DMS79 treated with DMSO at 0.1 percent for 48 hours (cell line): ENCODE data around the gene HAPLN2.
"Not testable (repeated sequence)": the region's sequence is repeated elsewhere in the genome, so short reads cannot be mapped to it uniquely, and the experiment has no call there.

ENCODE experiments used
- DNase-seq: peaks from one replicate; lab custom pipeline; 2025; lab: John Stamatoyannopoulos, UW

HAPLN2 gene

DNA sequence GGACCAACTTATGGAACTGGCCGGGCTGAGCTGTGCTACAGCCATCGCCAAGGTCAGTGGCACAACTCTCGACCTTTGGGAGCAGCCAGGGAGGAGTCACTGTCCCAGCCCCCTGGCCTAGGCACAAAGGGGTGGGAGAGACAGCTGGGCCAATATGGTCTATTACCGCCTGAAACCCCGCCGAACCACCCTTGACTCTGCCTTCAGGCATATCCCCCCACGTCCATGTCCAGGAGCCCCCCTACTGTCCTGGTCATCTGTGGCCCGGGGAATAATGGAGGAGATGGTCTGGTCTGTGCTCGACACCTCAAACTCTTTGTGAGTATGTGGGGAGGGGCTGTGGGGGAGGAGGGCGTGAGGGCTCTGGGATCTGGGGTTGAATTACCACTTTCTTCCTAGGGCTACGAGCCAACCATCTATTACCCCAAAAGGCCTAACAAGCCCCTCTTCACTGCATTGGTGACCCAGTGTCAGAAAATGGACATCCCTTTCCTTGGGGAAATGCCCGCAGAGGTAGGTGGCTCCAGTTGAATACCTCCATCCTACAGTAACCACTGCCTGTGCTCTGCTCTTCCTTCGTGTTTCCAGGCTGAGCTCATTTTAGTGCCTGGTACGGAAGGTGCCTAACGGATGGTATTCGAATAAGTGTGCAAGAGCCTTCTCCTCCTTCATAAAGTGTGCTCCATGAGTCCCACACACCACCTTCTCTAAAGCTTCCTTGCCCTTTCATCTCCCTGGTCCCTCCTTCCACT is 26.9 kb upstream of the HAPLN2 start:
- no peak for DNase-seq

DNA sequence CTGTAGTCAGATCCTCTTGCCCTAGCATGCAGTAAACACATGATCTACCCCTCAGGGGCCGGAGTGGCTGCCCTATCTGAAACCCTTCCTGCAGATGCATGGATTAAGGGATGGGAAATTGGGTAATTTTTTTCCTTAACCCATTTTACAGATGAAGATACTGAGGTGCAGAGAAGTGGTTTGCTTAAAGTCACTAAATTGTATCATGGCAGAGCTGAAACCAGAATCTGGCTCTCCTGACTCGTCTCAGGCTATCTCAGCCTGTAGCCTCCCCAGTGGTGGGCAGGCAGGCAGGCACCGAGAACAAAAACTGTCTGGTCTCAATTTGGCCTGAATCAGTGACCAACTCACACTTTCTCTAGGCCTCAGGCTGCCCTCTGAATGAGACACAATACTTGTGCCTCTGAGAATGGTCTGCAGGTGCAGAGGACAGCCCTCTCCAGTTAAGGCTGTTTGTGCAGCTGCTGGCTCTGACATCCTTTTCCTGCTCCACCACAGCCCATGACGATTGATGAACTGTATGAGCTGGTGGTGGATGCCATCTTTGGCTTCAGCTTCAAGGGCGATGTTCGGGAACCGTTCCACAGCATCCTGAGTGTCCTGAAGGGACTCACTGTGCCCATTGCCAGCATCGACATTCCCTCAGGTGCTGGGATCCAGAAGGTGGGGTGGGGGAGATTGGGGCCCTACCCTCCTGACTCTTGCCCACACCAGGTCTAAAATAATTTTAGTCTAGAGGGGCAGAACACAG is 26.1 kb upstream of the HAPLN2 start:
- DNase-seq, result no peak

DNA sequence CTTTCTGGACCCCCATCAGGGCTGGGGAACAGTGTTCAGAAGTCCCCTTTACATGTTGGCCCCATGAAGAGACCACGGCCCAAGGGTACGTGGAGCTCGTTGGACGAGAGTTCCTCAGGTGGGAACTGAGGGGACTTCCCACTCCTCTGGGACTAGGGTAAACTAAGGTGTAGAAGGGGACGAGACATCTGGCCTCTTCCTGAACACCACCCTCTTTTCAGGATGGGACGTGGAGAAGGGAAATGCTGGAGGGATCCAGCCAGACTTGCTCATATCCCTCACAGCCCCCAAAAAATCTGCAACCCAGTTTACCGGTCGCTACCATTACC is 25.6 kb upstream of the HAPLN2 start:
- DNase-seq, result no peak

DNA sequence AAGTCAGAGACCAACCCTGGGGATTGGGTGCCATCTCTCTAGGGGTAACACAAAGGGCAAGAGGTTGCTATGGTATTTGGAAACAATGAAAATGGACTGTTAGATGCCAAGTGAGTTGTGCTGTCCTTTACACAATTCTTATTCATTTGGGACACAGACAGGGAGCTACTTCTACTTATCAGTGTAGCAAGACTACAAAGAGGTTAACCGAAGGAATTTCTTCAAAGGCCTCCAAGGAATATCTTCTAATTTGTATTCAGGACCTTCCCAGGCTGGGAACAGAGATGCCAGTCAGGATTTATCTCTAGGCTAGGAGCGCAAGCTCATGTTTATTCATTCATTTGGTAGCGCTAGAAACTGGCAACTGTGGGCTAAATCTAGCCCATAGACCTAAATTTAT is 25.0 kb upstream of the HAPLN2 start:
- no peak for DNase-seq

DNA sequence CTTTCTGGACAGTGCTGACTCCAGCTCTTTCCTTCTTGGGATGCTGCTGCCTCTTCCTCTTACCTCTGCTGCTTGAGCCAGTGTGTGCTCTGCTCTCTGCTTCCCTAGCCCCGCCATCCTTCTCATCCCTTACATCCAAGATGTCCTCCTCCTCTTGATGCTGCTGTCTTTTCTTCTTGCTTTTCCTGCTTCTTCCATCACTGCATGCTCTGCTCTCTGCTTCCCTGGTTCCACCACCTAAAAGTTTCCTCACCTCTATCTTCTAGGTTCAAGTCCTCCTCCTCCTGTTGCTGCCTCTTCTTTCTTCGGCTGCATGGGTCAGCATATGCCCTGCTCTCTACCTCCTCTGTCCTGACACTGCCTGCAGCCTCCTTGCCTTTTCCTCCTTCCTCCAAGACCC is 24.2 kb upstream of the HAPLN2 start:
- DNase-seq, result no peak

DNA sequence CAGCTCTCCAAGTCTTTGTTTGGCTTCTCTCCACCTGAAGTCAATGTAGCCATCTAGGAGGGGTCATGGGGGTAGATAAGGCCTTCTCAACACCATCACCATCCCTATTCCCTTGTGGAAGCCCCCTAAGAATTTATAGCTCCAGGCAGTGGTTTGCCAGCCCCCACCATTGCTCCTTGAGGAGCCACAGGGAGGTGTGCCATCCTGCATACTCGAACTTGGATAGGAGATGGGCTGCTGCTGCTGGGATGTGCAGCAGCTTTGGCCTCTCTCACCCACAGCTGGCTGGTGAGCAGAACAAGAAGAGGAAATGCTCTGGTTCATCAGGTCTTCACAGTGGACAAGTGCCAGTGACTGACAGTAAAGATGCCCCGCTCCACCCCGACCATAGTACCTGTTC is 22.8 kb upstream of the HAPLN2 start:
- DNase-seq, result no peak

DNA sequence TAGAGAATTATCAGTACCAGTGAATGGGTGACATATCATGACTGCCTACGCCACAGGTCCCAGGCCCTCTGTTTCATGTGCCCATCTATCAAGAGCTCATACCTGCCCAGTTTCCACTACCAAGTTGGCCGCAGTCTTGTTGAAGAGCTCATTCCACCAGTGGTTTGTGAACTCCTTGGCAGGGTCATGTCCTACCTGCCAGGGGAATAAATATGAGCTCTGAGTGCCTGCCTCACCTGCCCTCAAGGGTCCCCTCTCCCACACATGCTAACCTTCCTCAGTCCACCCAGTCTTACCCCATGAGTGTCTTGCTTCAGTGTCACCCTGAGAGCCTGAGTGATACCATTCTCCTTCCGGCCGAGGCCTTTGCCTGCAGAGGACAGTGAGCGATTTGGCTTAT is 21.1 kb upstream of the HAPLN2 start:
- no peak for DNase-seq

DNA sequence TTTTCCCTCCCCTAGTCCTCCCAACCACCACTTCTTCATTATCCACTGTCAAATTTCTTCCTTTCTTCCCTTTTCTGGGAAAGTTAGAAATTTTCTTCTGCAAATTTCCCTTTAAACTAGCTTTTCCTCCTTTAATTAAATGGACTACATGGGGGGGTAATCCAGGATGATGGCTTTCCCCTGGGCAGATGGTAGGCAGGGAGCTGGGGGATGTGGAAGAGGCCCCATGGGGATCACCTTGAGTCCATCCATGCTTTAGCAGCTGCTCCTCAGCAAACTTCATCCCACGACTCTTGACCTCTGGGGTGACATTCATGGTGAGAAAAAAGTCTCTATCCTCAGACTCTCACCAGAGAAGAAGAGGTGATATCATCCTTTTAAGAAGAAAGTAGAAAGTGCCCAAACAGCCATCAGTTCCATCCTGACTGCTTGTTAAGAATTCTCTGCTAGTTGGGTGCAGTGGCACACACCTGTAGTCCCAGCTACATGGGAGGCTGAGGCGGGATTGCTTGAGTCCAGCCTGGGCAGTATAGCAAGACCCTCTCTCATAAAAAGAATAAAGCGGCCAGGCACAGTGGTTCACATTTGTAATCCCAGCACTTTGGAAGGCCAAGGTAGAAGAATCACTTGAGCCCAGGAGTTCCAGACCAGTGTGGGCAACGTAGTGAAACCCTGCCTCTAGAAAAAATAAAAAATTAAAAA is 20.3 kb upstream of the HAPLN2 start:
- DNase-seq, result no peak

DNA sequence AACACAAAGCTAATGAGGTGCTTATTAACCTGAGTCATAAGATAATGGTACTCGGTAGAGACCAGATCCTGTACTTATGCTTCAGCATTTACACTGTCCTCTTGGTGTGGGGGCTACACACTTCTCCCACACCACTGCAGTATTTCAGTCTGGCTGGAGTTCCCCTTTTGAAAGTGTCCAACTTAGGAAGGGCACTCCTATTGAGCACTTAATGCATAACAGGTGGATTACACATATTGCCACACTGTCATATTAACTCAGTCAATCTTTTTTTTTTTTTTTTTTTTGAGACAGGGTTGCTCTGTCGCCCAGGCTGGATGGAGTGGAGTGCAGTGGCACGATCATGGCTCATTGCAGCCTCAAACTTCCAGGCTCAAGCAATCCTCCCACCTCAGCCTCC is 19.4 kb upstream of the HAPLN2 start:
- no peak for DNase-seq

DNA sequence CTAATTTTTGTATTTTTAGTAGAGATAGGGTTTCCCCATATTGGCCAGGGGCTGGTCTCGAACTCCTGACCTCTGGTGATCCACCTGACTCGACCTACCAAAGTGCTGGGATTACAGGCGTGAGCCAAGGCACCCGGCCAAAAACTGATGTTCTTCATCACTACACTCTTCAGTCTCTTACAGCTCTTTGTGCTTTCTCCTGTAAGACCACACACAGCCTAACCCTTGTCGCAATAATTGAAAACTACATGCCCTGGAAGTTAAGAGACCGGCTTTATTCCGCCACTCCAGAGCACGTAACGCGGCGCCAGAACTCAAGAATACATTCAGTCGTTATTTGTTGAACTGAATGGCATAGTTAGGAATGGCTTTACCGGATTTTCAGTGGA is 18.5 kb upstream of the HAPLN2 start:
- DNase-seq, result no peak

DNA sequence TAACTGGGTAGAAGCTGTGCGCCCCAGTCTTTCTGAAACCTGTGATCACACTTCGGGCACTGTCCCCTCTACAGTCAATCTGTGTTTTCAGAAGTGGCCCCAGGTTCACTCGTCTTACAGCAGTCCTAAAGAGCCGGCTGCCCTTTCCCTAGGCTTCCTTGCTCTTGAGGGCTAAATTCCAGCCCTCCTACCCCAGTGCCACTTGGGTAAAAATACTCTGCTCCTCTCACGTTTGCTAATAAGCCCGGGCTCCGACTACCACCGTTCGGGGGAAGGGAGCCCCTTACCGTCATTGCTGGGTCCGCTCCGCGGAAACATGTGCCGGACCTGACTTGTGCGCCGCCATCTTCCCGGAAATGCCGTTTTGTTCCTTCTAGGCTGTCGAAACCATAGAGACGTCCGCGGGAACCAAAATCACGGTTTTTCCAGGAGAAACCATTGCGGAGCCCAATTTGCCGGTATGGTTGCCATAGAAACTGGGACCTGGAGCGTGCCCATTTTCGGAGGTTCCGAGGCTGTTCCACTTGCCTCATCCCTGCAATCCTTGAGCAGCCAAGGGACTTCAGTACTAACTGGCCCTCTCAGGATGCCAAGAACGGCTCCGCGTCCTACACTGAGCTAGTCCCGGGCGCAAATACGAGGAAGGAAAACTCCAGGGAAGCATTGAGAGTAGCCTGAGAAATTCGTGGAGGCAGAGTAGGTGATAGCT is 17.9 kb upstream of the HAPLN2 start, which contains the start of gene GPATCH4:
Gene GPATCH4 (minus strand): TSS at position 358 of the 709 bp plus-strand sequence.
- DNase-seq, result peak; percentile 81

DNA sequence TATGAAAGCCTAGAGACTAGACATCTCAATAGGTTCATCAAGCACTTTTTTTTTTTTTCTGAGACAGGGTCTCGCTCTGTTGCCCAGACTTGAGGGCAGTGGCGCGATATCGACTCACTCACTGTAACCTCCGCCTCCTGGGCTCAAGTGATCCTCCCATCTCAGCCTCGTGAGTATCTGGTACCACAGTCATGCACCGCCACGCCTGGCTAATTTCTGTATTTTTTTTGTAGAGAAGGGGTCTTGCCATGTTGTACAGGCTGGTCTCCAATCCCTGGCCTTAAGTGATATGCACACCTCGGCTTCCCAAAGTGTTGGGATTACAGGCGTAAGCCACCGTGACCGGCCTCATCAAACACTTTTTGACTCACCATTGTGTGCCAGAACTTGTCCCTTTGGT is 17.3 kb upstream of the HAPLN2 start:
- no peak for DNase-seq

DNA sequence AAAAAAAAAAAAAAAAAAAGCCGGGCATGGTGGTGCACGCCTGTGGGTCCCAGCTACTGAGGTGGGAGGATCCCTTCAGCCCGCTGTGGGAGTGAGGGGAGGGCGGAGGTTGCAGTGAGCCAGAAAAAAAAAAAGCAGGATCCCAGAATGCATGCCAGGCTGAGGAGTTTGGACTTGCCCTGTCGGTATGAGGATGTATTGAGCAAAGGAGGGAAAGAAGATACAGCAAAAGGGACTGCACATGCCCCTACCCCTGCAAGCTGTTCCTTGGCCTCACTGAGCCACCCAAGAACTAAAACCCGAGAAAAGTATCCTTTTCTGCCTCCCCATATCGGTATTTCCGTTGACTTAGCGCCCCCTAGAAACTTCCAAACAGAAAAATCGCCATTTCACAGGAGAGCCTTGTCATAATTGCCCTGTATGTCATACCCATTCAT is 16.6 kb upstream of the HAPLN2 start:
- no peak for DNase-seq

DNA sequence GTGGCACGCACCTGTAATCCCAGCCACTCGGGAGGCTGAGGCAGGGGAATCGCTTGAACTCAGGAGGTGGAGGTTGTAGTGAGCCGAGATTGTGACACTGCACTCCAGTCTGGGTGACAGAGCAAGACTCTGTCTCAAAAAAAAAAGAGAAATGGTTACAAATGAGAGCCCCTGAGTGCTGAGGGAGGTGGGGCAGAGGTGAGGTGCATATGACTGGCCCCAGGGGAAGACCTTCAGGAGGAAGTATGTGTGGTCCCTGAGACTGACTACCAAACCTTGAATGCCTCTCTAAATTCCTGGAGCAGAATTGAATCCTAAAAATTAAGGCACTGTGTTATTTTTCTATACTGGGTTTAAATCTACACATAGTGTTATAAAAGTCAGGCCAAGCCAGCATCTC is 11.9 kb upstream of the HAPLN2 start:
- not testable (repeated sequence) for DNase-seq

DNA sequence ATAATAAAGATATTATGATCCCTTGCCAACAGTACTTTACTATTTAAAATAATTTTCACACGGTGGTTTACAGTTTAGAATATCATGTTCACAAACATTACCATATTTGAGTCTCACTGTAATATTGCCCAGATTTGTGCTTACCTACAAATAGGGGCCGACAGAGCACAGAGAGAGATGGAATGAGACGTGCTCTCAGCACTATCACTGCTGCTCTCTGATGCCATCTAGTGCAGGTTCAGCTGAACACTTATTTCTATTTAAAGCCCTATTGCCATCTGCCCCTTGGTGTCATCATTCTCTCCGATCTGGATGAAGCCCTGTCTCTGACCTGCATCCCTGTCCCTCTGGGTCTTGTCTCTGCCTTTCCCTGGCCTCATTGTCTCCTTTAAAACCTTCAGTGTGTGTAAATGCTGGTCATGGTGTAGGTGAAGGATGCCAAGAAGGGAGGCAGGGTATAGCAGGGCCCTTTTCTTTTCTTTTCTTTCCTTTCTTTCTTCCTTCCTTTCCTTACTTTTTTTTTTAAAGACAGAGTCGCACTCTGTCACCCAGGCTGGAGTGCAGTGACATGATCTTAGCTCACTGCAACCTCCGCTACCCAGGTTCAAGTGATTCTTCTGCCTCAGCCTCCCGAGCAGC is 11.1 kb upstream of the HAPLN2 start:
- peak; percentile 76 for DNase-seq

DNA sequence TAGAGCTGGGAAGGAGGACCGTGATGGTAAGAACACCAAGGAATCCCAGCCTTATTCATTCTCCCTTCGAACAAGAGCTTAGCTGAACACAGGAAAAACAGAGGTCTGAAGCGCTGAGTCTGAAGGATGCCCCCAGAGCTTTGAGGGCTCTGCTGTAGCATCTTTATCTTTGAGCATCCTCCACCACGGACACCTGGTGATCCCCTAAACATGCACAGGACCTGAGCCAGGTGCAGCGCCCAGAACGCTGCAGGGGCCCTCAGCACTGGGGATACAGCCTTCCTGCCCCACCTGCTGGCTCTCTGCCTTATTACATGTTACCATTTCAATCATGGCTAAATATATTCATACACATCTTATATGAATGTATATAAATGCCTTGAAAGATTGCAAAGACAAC is 10.2 kb upstream of the HAPLN2 start:
- peak; percentile 42 for DNase-seq

DNA sequence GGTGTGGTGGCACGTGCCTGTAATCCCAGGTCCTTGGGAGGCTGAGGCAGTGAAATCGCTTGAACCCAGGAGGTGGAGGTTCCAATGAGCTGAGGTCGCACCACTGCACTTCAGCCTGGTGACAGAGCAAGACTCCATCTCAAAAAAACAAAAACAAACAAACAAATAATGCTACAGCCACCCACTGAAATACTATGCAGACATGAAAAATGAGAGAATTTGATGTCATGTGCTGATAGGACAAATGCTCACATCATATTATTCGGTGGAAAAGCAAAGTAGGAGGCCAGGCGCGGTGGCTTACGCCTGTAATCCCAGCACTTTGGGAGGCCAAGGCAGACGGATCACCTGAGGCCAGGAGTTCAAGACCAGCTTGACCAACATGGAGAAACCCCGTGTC is 9.1 kb upstream of the HAPLN2 start:
- not testable (repeated sequence) for DNase-seq

DNA sequence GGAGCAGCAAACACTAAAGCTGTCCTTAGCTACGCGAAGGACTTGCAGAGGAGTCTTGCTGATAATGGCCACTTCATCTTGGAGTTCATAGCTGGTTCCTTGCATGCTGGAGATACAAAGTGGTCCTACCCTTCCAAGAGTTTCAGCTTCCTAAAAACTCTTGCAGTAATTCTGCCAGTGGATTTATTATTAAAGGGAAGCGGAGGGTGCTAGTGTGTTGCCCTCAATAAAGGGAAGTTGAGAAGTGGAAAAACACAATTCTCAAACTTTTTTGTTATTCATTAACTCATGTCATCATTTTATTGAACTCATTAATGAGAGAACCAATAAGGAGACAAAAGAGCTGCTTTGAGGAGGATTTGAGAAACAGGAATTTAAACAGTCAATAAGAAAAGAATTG is 6.5 kb upstream of the HAPLN2 start:
- no peak for DNase-seq

DNA sequence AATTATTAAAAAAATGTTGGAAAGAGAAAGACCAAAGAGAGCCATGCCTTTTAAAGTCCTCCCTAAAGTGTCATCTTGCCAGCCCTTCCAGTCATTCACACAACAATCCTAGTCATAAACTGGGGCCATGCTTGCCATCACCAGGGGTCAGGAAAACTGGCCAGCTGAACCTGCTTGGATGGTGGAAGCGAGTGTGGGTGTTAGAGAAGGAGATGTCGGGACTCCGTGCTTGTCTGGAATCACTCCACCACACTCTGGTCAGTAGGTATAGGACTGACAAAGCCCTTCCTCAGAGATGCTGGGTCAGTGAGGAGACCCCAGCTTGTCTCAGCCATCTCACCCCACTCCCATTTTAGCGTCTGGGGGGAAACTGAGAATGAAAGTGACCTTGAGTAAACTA is 3.3 kb upstream of the HAPLN2 start:
- DNase-seq, result no peak

DNA sequence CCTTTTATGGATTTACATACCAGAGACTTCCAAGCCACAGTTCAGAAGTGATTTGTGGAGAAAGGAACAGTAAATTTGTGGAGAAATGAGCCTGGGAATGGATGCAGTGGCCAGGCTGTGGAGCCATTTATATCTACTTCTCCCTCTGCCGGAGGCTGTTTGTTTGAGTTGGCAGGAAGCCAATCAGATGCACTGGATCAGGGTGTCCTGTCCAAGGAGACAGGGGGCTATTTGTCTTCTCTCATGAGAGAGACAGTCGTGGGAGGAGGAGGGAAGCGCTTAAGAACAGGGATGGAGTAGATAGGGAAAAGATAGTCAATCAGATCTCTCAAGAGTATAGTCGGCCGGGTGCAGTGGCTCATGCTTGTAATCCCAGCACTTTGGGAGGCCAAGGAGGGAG is 2.8 kb upstream of the HAPLN2 start:
- no peak for DNase-seq

DNA sequence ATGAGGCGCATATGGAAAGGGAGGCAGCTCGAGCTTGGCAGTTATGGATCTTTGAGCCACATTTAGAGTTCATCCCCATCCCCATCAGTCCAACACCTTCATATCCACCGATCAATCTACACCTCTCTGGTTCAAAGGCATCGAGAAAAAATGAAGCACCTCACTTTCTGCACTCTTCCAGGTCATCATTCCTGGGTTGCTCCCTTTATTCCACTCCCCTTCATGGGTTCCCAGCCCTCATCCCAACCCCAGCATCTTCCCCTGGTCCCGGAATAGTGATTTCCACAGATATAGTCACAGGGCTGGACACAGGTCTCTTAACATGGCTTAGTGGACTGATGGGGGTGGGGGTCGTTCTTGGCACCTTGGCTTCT is 354 bp downstream of the HAPLN2 start:
- DNase-seq, result no peak
